Testis (tissue), 3 donors: ENCODE results near the gene SLIT3. TPM values are rescaled to one million over a fixed set of nuclear protein-coding genes. Genes with fewer than 3 reads are reported as not detected.

Source experiments
- DNase-seq: peaks from one replicate; pipeline ENCODE4 v3.0.0-alpha.2; 2019
- H3K27ac ChIP-seq, 2 donors: fragments of 200-600 bp; sonication (generic); one replicate each; pipeline ENCODE4 v1.5.1; 2019
- H3K27me3 ChIP-seq: fragments of 200-600 bp; sonication (generic); one replicate; pipeline ENCODE4 v1.5.1; 2019
- H3K36me3 ChIP-seq: fragments of 200-600 bp; sonication (generic); one replicate; pipeline ENCODE4 v1.5.1; 2017; ENCODE audit warnings: low read depth; ENCODE audit errors: missing control alignments
- H3K4me1 ChIP-seq: fragments of 200-600 bp; sonication (generic); one replicate; pipeline ENCODE4 v1.5.1; 2019
- H3K4me3 ChIP-seq, 2 donors: fragments of 200-600 bp; sonication (generic); one replicate each; pipeline ENCODE4 v1.5.1; 2017 to 2019
- H3K9me3 ChIP-seq: fragments of 200-600 bp; sonication (generic); one replicate; pipeline ENCODE4 v1.5.1; 2017
- POLR2A ChIP-seq: fragments of 450-650 bp; IDR thresholded peaks from one replicate; pipeline ENCODE4 v1.6.1; 2017; ENCODE audit warnings: antibody characterized with exemption, mild to moderate bottlenecking, moderate library complexity
- WGBS, 2 donors: methylation state at CpG; one replicate each; pipeline ENCODE4 v1.1.5; 2018; 5-methylcytosine and 5-hydroxymethylcytosine counted together
- intact Hi-C: fragments of 100-400 bp; cut with DNase I; formaldehyde crosslinking; loops from one replicate; pipeline ENCODE4 v1.15.1; 2023; ENCODE audit warnings: low total_unique reads
- polyA plus RNA-seq: library from polyadenylated mRNA; stranded (reverse); fragments of 350-450 nt; fragmentation: Illumina TruSeq; extraction: RNeasy Lipid Tissue Mini Kit (QIAGEN cat#74804); gene quantifications from one replicate; pipeline ENCODE4 v1.2.3, GENCODE V29; 2014; ENCODE audit warnings: low read depth, low replicate concordance; ENCODE audit not compliant: insufficient read depth
- total RNA-seq, 2 donors: library from RNA; depleted of rRNA; stranded (reverse); fragments of >200 nt; gene quantifications; one replicate each; pipeline ENCODE4 v1.2.3, GENCODE V29; 2016
- TF ChIP-seq, protein P1 (sequence below), 3 experiments: fragments of 450-650 bp in 2 of 3; fragments of 200-600 bp in 1 of 3; sonication (generic) in 1 of 3; IDR thresholded peaks; one replicate each; pipeline ENCODE4 v1.5.1; 2016 to 2019; ENCODE audit warnings: antibody characterized with exemption in 3 of 3, mild to moderate bottlenecking in 2 of 3, moderate library complexity in 1 of 3

Gene SLIT3
- total and polyA plus RNA-seq, 3 donors from 2014 or later, result 4.8 to 23.2 (median 7.8) TPM

DNA sequence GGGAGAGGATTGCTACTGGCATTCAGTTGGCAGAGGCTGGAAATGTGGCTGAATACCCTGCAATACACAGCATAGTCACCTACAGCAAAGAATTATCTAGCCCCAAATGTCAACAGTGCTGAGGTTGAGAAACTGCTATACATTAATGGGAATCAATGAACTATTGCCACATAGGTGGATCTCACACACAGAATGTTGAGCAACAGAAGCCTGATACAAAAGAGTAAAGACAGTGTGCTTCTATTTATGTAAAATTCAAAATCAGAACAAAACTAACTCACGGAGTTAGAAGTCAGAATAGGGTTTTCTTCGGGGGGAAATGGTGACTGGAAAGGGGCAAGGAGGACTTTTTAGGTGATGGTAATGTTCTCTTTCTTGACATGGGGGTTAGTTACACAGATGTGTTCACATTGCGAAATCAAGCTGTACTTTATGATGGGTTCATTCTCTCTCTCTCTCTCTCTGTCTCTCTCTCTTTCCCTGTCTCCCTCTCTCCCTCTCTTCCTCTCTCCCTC, 676.0 kb downstream of the SLIT3 start:
- intact Hi-C loops, result no loop called here
- no peak overlapping the region for H3K27ac ChIP-seq
- no peaks in the 10 kb centered on the region for H3K27me3 ChIP-seq
- no peak for DNase-seq
- TF ChIP-seq, protein P1, sequence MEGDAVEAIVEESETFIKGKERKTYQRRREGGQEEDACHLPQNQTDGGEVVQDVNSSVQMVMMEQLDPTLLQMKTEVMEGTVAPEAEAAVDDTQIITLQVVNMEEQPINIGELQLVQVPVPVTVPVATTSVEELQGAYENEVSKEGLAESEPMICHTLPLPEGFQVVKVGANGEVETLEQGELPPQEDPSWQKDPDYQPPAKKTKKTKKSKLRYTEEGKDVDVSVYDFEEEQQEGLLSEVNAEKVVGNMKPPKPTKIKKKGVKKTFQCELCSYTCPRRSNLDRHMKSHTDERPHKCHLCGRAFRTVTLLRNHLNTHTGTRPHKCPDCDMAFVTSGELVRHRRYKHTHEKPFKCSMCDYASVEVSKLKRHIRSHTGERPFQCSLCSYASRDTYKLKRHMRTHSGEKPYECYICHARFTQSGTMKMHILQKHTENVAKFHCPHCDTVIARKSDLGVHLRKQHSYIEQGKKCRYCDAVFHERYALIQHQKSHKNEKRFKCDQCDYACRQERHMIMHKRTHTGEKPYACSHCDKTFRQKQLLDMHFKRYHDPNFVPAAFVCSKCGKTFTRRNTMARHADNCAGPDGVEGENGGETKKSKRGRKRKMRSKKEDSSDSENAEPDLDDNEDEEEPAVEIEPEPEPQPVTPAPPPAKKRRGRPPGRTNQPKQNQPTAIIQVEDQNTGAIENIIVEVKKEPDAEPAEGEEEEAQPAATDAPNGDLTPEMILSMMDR (IDR thresholded peaks at IDR 0.05), result no peak
- TF ChIP-seq POLR2A, result no peak
- WGBS, 2 donors, result 83 to 91% methylated on average over 3 of the region's 3 CpGs
- no peak overlapping the region for H3K4me3 ChIP-seq
- H3K4me1 ChIP-seq, result no peaks in the 10 kb centered on the region
- no peaks in the 10 kb centered on the region for H3K9me3 ChIP-seq
- H3K36me3 ChIP-seq, result no peaks in the 10 kb centered on the region

DNA sequence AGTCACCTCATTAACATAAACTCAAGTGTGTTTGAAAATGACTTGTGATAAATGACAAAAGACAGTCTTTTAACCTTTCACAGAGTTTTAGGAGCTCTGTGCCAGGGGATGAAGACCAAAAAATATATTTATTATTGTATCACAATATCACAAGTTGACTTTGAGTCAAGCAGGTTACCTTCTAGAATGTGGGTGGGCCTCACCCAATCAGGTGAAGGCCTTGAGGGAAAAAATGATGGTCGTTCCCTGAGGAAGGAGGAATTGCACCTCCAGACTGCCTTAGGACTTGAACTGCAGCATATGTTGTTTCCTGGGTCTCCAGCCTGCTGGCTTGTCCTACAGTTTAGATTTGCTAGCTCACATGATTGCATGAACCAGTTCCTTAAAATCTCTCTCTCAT, 680.1 kb downstream of the SLIT3 start:
- Histone ChIP-seq H3K9me3 (no peaks in the 10 kb centered on the region), H3K36me3 (no peaks in the 10 kb centered on the region), H3K4me1 (no peaks in the 10 kb centered on the region), H3K27ac (no peak overlapping the region), H3K27me3 (no peaks in the 10 kb centered on the region), H3K4me3 (no peak overlapping the region)
- intact Hi-C loops, result no loop called here
- WGBS, 2 donors, result 63 to 85% methylated on average over 1 of the region's 1 CpG
- no peak for DNase-seq
- TF ChIP-seq, protein P1 (IDR thresholded peaks at IDR 0.05), result no peak
- TF ChIP-seq POLR2A, result no peak

DNA sequence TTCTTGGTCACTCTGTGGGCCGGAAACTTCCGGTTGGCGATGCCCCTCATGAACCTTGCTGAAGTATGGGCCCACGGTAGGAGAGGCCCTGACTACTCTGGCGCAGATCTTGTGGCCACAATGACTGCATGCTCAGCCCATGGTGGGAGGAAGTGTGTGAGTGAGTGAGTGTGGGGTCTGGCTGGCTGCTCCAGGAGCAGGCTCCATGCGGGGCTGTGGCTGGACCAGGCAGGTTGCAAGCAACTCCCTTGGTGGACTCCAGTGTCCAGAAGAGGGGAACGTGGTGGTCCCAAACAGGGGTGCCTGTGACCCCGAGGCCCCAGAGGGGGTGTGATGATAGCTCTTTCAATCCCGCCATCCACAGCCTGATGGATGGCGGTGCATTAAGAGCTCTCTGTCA, 686.3 kb downstream of the SLIT3 start:
- intact Hi-C loops, result no loop called here
- Histone ChIP-seq H3K4me1 (no peaks in the 10 kb centered on the region), H3K4me3 (no peak overlapping the region), H3K9me3 (no peaks in the 10 kb centered on the region), H3K36me3 (no peaks in the 10 kb centered on the region), H3K27me3 (no peaks in the 10 kb centered on the region), H3K27ac (no peak overlapping the region)
- no peak for DNase-seq
- TF ChIP-seq, protein P1 (IDR thresholded peaks at IDR 0.05), result no peak
- TF ChIP-seq POLR2A, result no peak
- WGBS, 2 donors, result 93 to 96% methylated on average over 5 to 10 of the region's 10 CpGs

DNA sequence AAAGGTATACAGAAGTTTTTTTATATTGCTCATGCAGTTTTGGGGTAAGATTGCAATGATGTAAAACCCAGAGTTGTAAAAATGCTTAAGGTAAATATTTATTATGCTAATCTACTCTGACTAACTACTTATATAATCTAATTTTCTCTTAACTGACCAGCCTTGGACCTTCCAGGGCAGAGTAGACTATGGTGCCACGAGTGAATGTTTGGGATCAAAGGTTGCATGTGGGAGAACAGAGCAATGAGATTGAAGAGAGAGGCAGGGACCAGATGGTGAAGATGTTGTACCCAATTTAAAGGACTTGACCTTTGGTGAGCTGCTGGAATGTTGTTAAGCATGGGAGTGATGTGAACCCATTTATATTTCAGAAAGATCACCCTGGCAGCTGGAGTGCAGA, 686.9 kb downstream of the SLIT3 start:
- Histone ChIP-seq H3K4me3 (no peak overlapping the region), H3K27ac (no peak overlapping the region), H3K9me3 (no peaks in the 10 kb centered on the region), H3K4me1 (no peaks in the 10 kb centered on the region), H3K36me3 (no peaks in the 10 kb centered on the region), H3K27me3 (no peaks in the 10 kb centered on the region)
- TF ChIP-seq, protein P1 (IDR thresholded peaks at IDR 0.05), result no peak
- no peak for TF ChIP-seq POLR2A
- 53 to 54% methylated on average over 1 of the region's 1 CpG for WGBS, 2 donors
- DNase-seq, result no peak
- intact Hi-C loops, result no loop called here

DNA sequence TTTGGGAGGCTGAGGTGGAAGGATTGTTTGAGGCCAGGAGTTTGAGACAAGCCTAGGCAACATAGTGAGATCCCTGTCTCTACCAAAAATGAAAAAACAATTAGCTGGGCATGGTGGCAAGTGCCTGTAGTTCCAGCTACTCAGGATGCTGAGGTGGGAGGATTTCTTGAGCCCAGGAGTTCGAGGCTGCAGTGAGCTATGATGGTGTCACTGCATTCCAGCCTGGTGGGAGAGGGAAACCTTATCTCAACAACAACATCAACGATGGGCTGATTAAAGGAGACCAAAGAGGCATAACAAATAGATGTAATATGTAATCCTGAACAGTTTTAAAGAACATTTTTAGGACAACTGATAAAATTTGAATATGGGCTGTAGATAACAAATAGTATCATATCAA, 687.5 kb downstream of the SLIT3 start:
- Histone ChIP-seq H3K4me1 (no peaks in the 10 kb centered on the region), H3K9me3 (no peaks in the 10 kb centered on the region), H3K27ac (no peak overlapping the region), H3K4me3 (no peak overlapping the region), H3K27me3 (no peaks in the 10 kb centered on the region), H3K36me3 (no peaks in the 10 kb centered on the region)
- intact Hi-C loops, result no loop called here
- DNase-seq, result no peak
- TF ChIP-seq, protein P1 (IDR thresholded peaks at IDR 0.05), result no peak
- no peak for TF ChIP-seq POLR2A
- WGBS, 2 donors, result 36 to 38% methylated on average over 2 of the region's 2 CpGs
